HEK293 (cell line): ENCODE results near the gene SLC10A6.

Source experiments
- CTCF ChIA-PET: fragments of 350-600 bp; formaldehyde crosslinking; extraction: SDS; loops from one replicate; lab custom pipeline; 2021; ENCODE audit warnings: antibody characterized with exemption; lab: Yijun Ruan, JAX
- POLR2A ChIA-PET: fragments of 300-600 bp; formaldehyde crosslinking; extraction: SDS; loops from one replicate; lab custom pipeline; 2020; ENCODE audit warnings: antibody characterized with exemption, inconsistent platforms; lab: Yijun Ruan, JAX
- H3K27ac ChIP-seq: fragments of 200-500 bp; sonication (Bioruptor generic); 2 replicates; pipeline ENCODE4 v1.5.1; 2014; ENCODE audit warnings: low read depth, low read length, control low read depth, inconsistent platforms; ENCODE audit errors: extremely low read depth
- H3K36me3 ChIP-seq, 2 experiments: fragments of 200-500 bp in 1 of 2; sonication (Bioruptor generic) in 1 of 2; 1 replicate in 1 of 2; 2 replicates in 1 of 2; pipeline ENCODE4 v1.5.1; 2014 to 2017; ENCODE audit warnings: inconsistent platforms in 2 of 2, low read length in 2 of 2; ENCODE audit not compliant: control insufficient read depth in 2 of 2, insufficient read depth in 1 of 2
- H3K4me1 ChIP-seq: fragments of 200-500 bp; sonication (Bioruptor generic); 2 replicates; pipeline ENCODE4 v1.5.1; 2014; ENCODE audit warnings: mild to moderate bottlenecking, low read length, inconsistent platforms; ENCODE audit not compliant: control insufficient read depth, insufficient read depth
- H3K4me3 ChIP-seq: 2 replicates; pipeline ENCODE4 v1.5.1; 2011; ENCODE audit warnings: low read depth, mild to moderate bottlenecking, control low read depth, low read length, moderate library complexity
- H3K9me3 ChIP-seq: fragments of 200-500 bp; sonication (Bioruptor generic); 2 replicates; pipeline ENCODE4 v1.5.1; 2014; ENCODE audit warnings: low read depth, low read length, inconsistent platforms; ENCODE audit not compliant: control insufficient read depth, insufficient read depth
- GLIS1 ChIP-seq: fragments of 450-650 bp; formaldehyde crosslinking; IDR thresholded peaks from 2 replicates; pipeline ENCODE4 v1.5.1; 2016; ENCODE audit warnings: missing biosample characterization, missing genetic modification characterization
- KLF7 ChIP-seq: fragments of 450-650 bp; formaldehyde crosslinking; IDR thresholded peaks from 2 replicates; pipeline ENCODE4 v1.5.1; 2016; ENCODE audit warnings: missing biosample characterization, missing genetic modification characterization, borderline replicate concordance
- KLF8 ChIP-seq: fragments of 450-650 bp; formaldehyde crosslinking; IDR thresholded peaks from 2 replicates; pipeline ENCODE4 v1.5.1; 2016; ENCODE audit warnings: missing biosample characterization, missing genetic modification characterization
- ZFHX2 ChIP-seq: fragments of 450-650 bp; formaldehyde crosslinking; conservative IDR thresholded peaks from 2 replicates; pipeline ENCODE4 v1.5.1; 2016; ENCODE audit warnings: missing biosample characterization, missing genetic modification characterization
- ZNF223 ChIP-seq: fragments of 450-650 bp; formaldehyde crosslinking; IDR thresholded peaks from 2 replicates; pipeline ENCODE4 v1.5.1; 2016; ENCODE audit warnings: missing biosample characterization, missing genetic modification characterization
- ZNF335 ChIP-seq: fragments of 450-650 bp; formaldehyde crosslinking; conservative IDR thresholded peaks from 2 replicates; pipeline ENCODE4 v1.5.1; 2016; ENCODE audit warnings: missing biosample characterization, missing genetic modification characterization
- ZNF777 ChIP-seq: fragments of 450-650 bp; formaldehyde crosslinking; IDR thresholded peaks from 2 replicates; pipeline ENCODE4 v1.5.1; 2017; ENCODE audit warnings: missing biosample characterization, missing genetic modification characterization, borderline replicate concordance
- ZNF791 ChIP-seq: fragments of 450-650 bp; formaldehyde crosslinking; IDR thresholded peaks from 2 replicates; pipeline ENCODE4 v1.5.1; 2016; ENCODE audit warnings: missing biosample characterization, missing genetic modification characterization
- ZNF792 ChIP-seq: fragments of 450-650 bp; formaldehyde crosslinking; IDR thresholded peaks from 2 replicates; pipeline ENCODE4 v1.5.1; 2016; ENCODE audit warnings: missing biosample characterization, missing genetic modification characterization
- TF ChIP-seq, protein P1 (sequence below): fragments of 450-650 bp; formaldehyde crosslinking; IDR thresholded peaks from 2 replicates; pipeline ENCODE4 v1.5.1; 2016; ENCODE audit warnings: missing biosample characterization, missing genetic modification characterization
- TF ChIP-seq, protein P2 (sequence below): fragments of 450-650 bp; formaldehyde crosslinking; IDR thresholded peaks from 2 replicates; pipeline ENCODE4 v1.5.1; 2016; ENCODE audit warnings: missing biosample characterization, missing genetic modification characterization
- TF ChIP-seq, protein P3 (sequence below): fragments of 450-650 bp; formaldehyde crosslinking; IDR thresholded peaks from 2 replicates; pipeline ENCODE4 v1.5.1; 2016; ENCODE audit warnings: missing biosample characterization, missing genetic modification characterization
- TF ChIP-seq, protein P4 (sequence below): fragments of 450-650 bp; formaldehyde crosslinking; IDR thresholded peaks from 2 replicates; pipeline ENCODE4 v1.5.1; 2017; ENCODE audit warnings: missing biosample characterization, missing genetic modification characterization
- TF ChIP-seq, protein P5 (sequence below): fragments of 450-650 bp; formaldehyde crosslinking; IDR thresholded peaks from 2 replicates; pipeline ENCODE4 v1.5.1; 2017; ENCODE audit warnings: missing biosample characterization, missing genetic modification characterization
- TF ChIP-seq, protein P6 (sequence below): fragments of 450-650 bp; formaldehyde crosslinking; IDR thresholded peaks from 2 replicates; pipeline ENCODE4 v1.5.1; 2016; ENCODE audit warnings: missing biosample characterization, missing genetic modification characterization

Gene SLC10A6

DNA sequence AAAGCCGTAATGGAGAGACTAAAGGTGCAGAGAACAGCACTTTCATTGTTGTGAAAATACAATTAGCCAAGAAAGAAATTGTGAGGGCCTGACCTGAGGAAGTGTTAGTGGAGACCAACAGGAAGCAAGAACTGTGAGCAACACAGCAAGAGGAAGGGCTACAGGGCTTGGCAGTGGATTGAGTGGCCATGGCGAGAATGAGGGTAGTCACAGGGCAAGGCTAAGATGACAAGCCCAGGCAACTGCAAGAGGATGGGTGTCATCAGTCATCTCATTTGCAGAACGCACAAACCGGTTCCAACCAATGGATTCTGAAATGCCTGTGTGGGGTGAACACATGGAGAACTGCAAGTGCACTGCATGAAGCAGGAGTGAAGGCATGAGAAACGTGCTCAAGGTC lies 3.6 kb downstream of the SLC10A6 start:
- H3K4me1 ChIP-seq, result no peaks in the 10 kb centered on the region
- CTCF ChIA-PET, result no interaction called here
- no peaks in the 10 kb centered on the region for H3K36me3 ChIP-seq
- POLR2A ChIA-PET, result no interaction called here
- no peak overlapping the region for H3K27ac ChIP-seq
- TF ChIP-seq ZNF223 (tag by site-specific recombination) (no peak), ZNF791 (no peak), GLIS1 (tag by site-specific recombination) (no peak), ZNF335 (tag by site-specific recombination) (no peak), KLF7 (tag by site-specific recombination) (no peak), ZNF777 (tag by site-specific recombination) (no peak), KLF8 (tag by site-specific recombination) (no peak), ZNF792 (tag by site-specific recombination) (no peak), ZFHX2 (tag by site-specific recombination) (no peak)
- TF ChIP-seq, protein P1, sequence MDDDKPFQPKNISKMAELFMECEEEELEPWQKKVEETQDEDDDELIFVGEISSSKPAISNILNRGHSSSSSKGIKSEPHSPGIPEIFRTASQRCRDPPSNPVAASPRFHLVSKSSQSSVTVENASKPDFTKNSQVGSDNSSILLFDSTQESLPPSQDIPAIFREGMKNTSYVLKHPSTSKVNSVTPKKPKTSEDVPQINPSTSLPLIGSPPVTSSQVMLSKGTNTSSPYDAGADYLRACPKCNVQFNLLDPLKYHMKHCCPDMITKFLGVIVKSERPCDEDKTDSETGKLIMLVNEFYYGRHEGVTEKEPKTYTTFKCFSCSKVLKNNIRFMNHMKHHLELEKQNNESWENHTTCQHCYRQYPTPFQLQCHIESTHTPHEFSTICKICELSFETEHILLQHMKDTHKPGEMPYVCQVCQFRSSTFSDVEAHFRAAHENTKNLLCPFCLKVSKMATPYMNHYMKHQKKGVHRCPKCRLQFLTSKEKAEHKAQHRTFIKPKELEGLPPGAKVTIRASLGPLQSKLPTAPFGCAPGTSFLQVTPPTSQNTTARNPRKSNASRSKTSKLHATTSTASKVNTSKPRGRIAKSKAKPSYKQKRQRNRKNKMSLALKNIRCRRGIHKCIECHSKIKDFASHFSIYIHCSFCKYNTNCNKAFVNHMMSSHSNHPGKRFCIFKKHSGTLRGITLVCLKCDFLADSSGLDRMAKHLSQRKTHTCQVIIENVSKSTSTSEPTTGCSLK, result no peak
- TF ChIP-seq, protein P2, sequence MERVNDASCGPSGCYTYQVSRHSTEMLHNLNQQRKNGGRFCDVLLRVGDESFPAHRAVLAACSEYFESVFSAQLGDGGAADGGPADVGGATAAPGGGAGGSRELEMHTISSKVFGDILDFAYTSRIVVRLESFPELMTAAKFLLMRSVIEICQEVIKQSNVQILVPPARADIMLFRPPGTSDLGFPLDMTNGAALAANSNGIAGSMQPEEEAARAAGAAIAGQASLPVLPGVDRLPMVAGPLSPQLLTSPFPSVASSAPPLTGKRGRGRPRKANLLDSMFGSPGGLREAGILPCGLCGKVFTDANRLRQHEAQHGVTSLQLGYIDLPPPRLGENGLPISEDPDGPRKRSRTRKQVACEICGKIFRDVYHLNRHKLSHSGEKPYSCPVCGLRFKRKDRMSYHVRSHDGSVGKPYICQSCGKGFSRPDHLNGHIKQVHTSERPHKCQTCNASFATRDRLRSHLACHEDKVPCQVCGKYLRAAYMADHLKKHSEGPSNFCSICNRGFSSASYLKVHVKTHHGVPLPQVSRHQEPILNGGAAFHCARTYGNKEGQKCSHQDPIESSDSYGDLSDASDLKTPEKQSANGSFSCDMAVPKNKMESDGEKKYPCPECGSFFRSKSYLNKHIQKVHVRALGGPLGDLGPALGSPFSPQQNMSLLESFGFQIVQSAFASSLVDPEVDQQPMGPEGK (tag by site-specific recombination), result no peak
- TF ChIP-seq, protein P3, sequence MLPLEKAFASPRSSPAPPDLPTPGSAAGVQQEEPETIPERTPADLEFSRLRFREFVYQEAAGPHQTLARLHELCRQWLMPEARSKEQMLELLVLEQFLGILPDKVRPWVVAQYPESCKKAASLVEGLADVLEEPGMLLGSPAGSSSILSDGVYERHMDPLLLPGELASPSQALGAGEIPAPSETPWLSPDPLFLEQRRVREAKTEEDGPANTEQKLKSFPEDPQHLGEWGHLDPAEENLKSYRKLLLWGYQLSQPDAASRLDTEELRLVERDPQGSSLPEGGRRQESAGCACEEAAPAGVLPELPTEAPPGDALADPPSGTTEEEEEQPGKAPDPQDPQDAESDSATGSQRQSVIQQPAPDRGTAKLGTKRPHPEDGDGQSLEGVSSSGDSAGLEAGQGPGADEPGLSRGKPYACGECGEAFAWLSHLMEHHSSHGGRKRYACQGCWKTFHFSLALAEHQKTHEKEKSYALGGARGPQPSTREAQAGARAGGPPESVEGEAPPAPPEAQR (tag by site-specific recombination), result no peak
- TF ChIP-seq, protein P4, sequence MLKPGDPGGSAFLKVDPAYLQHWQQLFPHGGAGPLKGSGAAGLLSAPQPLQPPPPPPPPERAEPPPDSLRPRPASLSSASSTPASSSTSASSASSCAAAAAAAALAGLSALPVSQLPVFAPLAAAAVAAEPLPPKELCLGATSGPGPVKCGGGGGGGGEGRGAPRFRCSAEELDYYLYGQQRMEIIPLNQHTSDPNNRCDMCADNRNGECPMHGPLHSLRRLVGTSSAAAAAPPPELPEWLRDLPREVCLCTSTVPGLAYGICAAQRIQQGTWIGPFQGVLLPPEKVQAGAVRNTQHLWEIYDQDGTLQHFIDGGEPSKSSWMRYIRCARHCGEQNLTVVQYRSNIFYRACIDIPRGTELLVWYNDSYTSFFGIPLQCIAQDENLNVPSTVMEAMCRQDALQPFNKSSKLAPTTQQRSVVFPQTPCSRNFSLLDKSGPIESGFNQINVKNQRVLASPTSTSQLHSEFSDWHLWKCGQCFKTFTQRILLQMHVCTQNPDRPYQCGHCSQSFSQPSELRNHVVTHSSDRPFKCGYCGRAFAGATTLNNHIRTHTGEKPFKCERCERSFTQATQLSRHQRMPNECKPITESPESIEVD (tag by site-specific recombination), result no peak
- TF ChIP-seq, protein P5, sequence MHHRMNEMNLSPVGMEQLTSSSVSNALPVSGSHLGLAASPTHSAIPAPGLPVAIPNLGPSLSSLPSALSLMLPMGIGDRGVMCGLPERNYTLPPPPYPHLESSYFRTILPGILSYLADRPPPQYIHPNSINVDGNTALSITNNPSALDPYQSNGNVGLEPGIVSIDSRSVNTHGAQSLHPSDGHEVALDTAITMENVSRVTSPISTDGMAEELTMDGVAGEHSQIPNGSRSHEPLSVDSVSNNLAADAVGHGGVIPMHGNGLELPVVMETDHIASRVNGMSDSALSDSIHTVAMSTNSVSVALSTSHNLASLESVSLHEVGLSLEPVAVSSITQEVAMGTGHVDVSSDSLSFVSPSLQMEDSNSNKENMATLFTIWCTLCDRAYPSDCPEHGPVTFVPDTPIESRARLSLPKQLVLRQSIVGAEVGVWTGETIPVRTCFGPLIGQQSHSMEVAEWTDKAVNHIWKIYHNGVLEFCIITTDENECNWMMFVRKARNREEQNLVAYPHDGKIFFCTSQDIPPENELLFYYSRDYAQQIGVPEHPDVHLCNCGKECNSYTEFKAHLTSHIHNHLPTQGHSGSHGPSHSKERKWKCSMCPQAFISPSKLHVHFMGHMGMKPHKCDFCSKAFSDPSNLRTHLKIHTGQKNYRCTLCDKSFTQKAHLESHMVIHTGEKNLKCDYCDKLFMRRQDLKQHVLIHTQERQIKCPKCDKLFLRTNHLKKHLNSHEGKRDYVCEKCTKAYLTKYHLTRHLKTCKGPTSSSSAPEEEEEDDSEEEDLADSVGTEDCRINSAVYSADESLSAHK, result no peak
- TF ChIP-seq, protein P6, sequence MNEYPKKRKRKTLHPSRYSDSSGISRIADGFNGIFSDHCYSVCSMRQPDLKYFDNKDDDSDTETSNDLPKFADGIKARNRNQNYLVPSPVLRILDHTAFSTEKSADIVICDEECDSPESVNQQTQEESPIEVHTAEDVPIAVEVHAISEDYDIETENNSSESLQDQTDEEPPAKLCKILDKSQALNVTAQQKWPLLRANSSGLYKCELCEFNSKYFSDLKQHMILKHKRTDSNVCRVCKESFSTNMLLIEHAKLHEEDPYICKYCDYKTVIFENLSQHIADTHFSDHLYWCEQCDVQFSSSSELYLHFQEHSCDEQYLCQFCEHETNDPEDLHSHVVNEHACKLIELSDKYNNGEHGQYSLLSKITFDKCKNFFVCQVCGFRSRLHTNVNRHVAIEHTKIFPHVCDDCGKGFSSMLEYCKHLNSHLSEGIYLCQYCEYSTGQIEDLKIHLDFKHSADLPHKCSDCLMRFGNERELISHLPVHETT (tag by site-specific recombination), result no peak
- no peak overlapping the region for H3K4me3 ChIP-seq
- no peaks in the 10 kb centered on the region for H3K9me3 ChIP-seq
